M059J (cell line): Measurements from ENCODE around the gene ACP6. TPM values are rescaled to one million over a fixed set of nuclear protein-coding genes. Genes with fewer than 3 reads are reported as not detected.
A peak's percentile ranks its signal among the peaks of the same experiment; 100 is the strongest.
"Not testable (repeated sequence)": the region's sequence is repeated elsewhere in the genome, so short reads cannot be mapped to it uniquely, and the experiment has no call there.

ENCODE experiments used
- DNase-seq: peaks from one replicate; pipeline ENCODE4 v3.0.0-alpha.2; 2012; ENCODE audit warnings: low read depth
- total RNA-seq: library from RNA; depleted of rRNA; stranded (reverse); fragments of >200 nt; shearing (Covaris generic); gene quantifications from 2 replicates; pipeline ENCODE4 v1.2.3, GENCODE V29; 2014; rRNA removed

The ACP6 gene
- total RNA-seq, result 5.0 and 10.0 TPM in 2 replicates

DNA sequence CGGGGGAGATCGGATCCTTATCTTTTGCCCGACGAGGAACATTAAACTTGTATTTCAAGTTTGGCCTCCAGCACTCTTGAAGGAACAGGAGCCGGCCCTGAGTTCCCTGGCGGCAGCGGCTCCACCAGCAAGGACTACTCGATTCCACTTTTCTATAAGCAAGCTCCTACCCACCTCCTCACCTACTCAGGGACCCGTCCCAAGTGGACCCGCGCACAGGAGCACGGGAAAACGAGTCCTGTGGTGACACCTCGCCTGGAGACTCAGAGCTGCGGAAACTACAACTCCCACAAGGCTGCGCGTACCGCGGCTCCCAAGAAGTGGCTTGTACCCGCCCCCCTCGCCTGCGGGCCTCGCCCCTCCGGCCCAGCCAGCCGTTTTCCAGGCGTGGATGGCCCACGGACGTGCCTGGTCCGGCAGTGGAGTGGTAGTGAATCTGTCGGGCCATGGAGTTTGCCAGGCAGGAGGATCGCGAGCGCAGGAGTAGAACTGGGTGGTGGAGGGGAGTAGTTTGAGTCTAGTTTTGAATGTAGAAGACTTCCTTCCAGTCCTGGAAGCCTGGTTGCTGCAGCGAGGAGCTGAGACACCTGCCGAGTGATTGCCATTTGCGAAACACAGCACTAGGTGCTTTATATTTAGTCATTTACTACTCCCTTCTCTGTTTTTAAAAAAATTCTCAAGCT, at the start of gene ACP6:
Gene ACP6 (minus strand): TSS at position 206 of the 683 bp plus-strand sequence. CDS start 476 bp downstream, outside the sequence.
- DNase-seq, result peak; percentile 96

- no peak for DNase-seq
Measured at GRCh38 chr1:147719711-147720225, 49.4 kb upstream of the ACP6 start.

DNA sequence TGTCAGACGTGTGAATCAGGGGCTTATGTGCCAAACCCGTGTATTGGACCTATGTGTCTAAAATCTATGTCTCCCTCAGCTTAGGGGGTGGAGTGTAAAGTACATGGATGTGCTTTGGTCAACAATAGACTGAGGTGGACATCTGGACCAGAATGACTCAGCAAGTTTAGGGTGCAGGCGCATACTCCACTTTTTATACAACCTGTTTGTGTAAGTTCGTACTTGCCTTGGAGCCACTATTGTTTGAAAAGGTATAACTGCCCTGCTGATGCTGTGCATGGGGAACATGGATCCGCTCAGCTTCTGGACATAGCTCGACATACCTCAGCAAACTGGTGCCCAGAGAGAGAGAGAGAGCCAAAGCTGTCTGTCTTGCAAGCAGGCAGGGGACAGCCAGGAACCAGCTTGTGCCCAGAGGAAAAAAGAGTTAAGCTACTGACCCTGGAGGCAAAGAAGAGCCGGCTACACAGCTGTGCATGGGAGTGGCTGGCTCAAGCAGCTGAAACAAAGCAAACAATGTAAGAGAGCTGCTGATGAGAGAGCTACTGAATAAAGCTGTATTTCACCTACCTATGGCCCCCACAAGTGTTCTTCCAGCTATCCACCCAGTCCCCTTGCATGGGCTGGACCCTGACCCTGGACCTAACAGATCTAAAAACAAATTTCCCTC, 48.8 kb upstream of the ACP6 start:
- DNase-seq, result no peak

DNA sequence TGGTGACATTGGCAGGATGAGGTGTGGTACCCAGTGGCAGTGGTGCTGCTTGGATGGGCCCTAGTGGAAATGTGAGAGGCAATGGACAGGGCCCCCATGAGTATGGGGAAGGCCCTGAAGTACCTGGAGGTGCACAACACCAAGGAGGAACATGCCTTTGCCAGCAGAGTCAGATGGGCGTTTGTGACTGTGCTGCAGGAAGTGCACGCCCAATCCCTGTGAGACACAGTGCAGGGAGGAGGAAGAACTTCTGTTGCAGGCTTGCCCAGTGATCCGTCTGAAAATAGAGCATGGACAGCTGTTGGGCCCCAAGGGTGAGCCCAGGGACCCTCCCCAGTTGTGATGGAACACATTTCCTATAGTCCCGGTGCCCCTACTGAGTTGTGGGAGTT, 47.4 kb upstream of the ACP6 start:
- DNase-seq, result no peak

GRCh38 chr1:147717051-147717705, 46.9 kb upstream of the ACP6 start:
- peak; percentile 58 for DNase-seq

GRCh38 chr1:147712605-147713004, 42.3 kb upstream of the ACP6 start:
- DNase-seq, result no peak

DNA sequence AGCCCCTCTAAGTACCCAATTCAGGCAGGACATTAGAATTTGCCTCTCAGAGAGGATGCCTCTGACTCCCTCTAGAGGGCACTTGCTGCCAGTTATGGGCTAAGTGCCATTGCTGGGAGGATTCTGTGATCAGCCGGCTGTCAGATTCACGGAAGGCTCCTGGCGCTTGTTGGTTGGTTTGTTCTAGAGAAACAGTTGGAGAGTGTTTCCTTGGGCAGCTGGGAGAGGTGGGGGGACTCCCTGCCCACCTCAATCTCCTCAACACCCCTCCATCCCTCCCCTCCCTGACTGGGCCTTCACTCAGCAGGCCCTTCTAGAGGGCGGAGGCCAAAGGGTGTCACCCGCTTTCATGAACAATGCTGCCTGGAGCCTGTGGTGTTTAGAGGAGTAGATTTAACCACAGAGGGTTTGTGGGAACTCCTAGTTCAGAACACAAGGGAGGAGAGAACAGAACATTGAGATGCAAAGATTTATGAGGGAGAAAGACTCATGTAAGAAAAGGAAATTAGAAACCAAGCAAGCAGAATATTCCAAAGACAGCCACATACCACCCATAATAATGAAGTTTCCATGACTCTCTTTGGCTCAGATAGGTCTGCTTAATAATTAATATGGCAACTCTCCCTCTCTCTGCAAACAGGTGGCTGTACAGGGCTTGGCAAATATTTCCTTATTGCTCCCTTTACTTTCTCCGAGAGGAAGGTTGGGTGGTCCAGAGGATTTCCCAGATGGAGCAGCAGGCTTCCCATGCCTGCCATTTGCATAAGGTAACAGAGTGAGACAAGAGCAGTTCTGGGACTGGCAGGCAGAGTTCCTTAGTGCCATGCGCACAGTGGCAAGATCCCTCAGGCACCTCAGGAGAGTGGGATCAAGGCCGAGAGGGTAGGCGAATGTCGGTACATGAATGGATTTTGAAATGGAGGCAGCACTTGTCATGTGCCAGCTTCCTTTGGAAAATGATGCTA, 30.0 kb upstream of the ACP6 start:
- DNase-seq, result peak; percentile 65

GRCh38 chr1:147699686-147700041, 29.3 kb upstream of the ACP6 start:
- DNase-seq, result no peak

- DNase-seq, result no peak
Measured at GRCh38 chr1:147683163-147683763, 12.9 kb upstream of the ACP6 start.

DNA sequence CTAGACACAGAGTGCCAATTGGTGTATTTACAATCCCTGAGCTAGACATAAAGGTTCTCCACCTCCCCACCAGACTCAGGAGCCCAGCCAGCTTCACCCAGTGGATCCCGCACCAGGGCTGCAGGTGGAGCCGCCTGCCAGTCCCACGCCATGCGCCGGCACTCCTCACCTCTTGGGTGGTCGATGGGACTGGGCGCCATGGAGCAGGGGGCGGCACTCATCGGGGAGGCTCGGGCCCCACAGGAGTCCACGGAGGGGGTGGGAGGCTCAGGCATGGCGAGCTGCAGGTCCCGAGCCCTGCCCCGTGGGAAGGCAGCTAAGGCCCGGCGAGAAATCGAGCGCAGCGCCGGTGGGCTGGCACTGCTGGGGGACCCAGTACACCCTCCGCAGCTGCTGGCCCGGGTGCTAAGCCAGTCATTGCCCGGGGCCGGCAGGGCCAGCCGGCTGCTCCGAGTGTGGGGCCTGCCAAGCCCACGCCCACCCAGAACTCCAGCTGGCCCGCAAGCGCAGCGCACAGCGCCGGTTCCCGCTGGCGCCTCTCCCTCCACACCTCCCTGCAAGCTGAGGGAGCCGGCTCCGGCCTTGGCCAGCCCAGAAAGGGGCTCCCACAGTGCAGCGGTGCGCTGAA, 10.4 kb upstream of the ACP6 start:
- not testable (repeated sequence) for DNase-seq

DNA sequence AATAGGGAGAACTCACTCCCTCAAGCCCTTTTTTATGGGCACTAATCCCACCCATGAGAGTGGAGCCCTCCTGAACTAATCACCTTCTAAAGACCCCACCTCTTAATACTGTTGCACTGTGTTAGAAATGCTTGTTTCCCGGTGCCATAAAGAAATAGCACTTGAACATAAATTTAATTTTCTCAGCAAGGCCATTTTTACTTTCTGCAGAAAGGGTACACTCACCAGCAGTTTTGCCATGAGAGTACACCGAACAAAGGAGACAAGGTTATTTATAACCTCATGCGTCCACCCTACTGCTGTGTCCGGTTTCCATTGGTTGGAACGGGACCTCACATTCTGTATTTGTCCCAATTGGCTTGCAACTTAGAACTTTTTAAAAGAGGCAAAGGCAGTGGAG, 7.4 kb upstream of the ACP6 start:
- not testable (repeated sequence) for DNase-seq

DNA sequence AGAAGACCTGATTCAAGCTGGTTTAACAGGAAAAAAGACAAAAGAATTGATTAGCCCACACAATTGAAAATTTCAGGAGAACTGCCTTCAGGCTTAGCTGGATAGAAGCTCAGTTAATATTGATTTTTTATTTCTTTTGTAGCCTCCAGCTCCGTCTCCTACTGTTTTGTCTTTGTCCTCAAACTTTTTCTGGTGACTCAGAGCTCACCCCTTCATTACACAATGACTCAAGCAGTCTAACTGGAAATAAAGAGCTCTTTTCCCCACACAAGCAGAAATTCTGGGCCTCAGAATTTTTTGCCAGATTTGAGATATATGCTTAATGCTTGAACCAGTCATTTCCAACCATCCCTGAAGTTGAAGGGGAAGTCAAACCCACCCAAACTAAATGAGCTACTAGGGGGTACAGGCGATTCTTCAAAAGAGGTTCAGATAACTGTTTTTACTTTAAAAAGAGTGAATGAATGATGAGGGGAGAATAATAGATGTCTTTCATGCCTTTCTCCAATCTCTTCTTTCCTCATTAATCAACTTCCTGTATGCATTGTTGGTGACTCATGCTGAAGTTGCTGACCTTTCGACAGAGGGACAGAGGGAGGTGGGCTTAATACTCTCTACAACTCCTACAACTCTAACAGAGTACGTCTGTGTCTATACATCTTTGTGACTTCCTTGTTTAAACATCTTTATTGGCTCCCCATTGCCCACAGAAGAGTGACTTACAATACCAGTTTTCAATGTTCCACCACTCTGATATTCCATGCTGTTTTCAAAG, 6.2 kb upstream of the ACP6 start:
- DNase-seq, result peak; percentile 86

DNA sequence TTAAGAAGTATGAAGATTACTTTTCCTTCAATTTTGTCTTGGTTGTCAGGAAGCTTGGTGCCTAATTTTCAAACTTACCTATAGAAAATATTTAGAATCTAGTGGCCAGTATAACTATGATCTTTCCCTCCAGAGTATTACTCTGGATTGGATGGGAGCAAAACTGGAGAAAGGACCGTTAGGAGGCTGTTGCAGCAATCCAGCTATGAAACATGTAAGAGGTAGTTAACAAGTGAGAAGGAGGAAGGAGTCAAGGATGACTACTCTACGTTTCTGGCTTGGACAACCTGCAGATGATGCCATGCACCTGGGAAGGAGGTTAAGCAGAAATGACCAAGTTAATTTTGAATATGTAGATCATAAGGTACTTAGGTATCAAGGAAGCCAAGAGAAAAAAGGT, 3.5 kb upstream of the ACP6 start:
- DNase-seq, result no peak

DNA sequence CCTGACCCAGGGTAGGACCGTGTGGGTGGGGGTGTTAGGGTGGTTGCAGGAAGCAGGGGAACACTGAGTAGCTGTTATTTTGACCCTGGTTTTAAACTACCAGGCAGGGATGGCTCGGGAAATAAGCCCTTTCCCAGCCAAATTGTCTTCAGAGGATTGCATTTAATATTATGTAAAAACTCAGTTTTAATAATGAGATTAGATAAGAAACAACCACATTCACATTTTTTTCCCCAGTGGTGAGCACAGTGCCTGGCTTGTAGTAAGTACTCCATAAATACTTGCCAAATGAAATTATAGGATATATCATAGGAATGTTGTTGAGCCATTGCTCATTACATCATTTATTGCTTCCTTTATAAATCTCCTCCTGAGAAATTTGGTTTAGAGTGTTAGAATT, 3.1 kb upstream of the ACP6 start:
- DNase-seq, result no peak

GRCh38 chr1:147669469-147670318, 630 bp downstream of the ACP6 start:
- peak; percentile 69 for DNase-seq

DNA sequence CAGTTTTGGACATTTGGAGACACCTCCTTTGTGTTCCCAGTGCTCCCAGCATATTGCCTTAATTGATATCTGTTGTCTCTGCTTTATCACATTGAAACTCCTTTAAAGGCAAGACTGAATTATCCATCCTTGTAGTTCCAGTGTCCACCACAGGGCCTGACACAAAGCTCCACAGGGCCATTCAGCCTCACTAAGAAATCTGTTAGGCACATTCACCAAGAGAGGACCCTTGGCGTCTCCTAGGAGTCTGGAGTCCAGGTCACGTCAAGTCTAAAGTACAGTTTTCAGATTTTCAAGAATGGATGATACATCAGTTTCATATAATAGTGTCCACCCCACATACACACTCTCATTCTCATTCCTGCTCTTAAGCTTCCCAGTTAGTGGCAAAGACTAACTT, 4.8 kb downstream of the ACP6 start:
- DNase-seq, result no peak

DNA sequence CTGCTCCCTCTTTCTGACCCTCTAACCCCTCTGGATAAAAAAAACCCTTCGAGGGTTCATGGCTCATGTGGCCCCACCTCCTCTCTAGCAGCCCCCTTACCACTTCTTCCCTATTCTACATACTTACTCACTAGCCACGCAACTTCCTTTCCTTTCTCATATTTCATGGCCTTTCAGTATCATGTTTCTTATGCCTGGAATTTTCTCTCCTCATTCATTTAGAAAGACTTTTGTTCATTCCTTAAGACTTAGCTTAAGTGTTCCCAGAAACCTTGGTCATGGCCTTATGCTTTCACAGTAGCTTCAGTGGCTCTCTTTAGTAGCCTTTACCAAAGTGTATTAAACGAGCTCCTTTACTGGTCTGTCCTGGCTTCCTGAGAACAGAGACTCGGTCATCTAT, 6.1 kb downstream of the ACP6 start:
- DNase-seq, result peak; percentile 15

DNA sequence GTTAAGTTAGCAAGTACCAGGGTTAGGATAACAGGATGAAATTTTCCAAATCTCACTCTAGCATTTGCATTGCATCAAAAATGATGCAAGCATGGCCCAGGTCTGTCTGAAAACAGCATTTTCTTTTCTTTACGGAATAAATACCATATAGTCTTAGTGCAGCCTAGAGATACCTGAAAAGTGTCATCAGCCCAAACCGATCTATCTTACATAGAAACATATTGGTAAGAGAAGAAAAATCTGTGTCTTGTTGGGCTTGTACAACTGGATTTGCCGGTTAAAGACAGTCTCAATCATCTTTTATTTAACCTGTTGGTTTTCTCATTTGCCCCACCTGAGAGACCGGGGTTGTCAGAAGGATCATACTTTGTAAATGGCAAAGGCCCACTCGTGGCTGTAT, 15.8 kb downstream of the ACP6 start:
- DNase-seq, result no peak

- no peak for DNase-seq
Measured at GRCh38 chr1:147652306-147652705, 18.0 kb downstream of the ACP6 start.
